Keratinocyte (primary cell): ENCODE measurements around the gene HSDL2.

Experiments used
- CTCF ChIP-seq, 3 experiments: IDR thresholded peaks in 1 of 3; conservative IDR thresholded peaks in 1 of 3; optimal IDR thresholded peaks in 1 of 3; 2 replicates in 2 of 3; 3 replicates in 1 of 3; pipeline versions ENCODE3 to v1.5.1; 2011; ENCODE audit warnings: low read length in 3 of 3, mild to moderate bottlenecking in 3 of 3, moderate library complexity in 2 of 3, control low read depth in 1 of 3, inconsistent platforms in 1 of 3; ENCODE audit not compliant: insufficient read depth in 2 of 3; ENCODE audit errors: extremely low read depth in 1 of 3
- EZH2 ChIP-seq: IDR thresholded peaks from one replicate; pipeline ENCODE4 v1.6.1; 2012; ENCODE audit warnings: inconsistent platforms, mild to moderate bottlenecking, low read length, moderate library complexity

GRCh38 chr9:112408819-112409218 is 28.9 kb downstream of the HSDL2 start:
- TF ChIP-seq CTCF (optimal IDR thresholded peaks at IDR 0.05 in 1 of 3, IDR thresholded peaks at IDR 0.05 in 1 of 3, conservative IDR thresholded peaks at IDR 0.05 in 1 of 3; ENCODE audit: extremely low read depth in 1 of 3, insufficient read depth in 2 of 3, low read length in 3 of 3) (no peak), EZH2 (no peak)
